ENCODE results near the gene CLOCK.

The CLOCK gene

DNA sequence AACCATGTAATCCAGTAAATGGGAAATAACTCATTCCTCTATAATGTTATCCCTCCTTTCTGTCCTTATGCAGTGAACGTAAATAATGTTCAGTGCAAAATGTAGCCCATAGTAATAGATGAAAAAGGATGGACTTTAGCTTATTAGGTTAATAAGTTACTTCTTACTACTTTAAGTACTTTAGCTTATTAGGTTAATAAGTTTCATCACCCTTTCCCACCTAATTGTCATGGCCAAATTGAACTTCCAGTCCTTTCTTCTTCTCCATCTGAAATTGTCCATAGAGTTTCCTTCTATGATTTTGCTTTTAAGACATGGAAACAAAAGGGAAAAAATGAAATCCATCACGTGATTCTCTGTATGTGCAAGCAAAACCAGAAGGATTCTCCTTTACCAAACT is 166.1 kb downstream of the CLOCK start:
- no peak for DNase-seq (ENCODE audit: low read depth in 2 of 2)

GRCh38 chr4:55378617-55379467 is 167.9 kb downstream of the CLOCK start:
- no peak for DNase-seq (ENCODE audit: low read depth in 2 of 2)

Data from fibroblast of skin of left biceps (primary cell).